Right lobe of liver (tissue), 4 donors: Measurements from ENCODE around the gene TTC28.

Experiments used
- CTCF ChIP-seq, 4 donors: fragments of 200-600 bp in 3 of 4; fragments of 450-650 bp in 1 of 4; IDR thresholded peaks; one replicate each; pipeline versions ENCODE4 v1.5.1 to v1.8.0; 2016 to 2022; ENCODE audit warnings: antibody characterized with exemption in 4 of 4, mild to moderate bottlenecking in 2 of 4
- POLR2A ChIP-seq: fragments of 450-650 bp; IDR thresholded peaks from one replicate; pipeline ENCODE4 v1.6.1; 2017; ENCODE audit warnings: antibody characterized with exemption, mild to moderate bottlenecking
- donor health status: DM: no; HTN: no; CAD: no.
- donor health status: DM: no; HTN: no; CAD: no.
- donor health status: DM: no; HTN: yes; CAD: no.

- TF ChIP-seq CTCF (IDR thresholded peaks at IDR 0.05) = no peak
- TF ChIP-seq POLR2A = no peak
These were observed 268.5 kb downstream of the TTC28 start for GRCh38 chr22:28411125-28411524.
